8988T (cell line): ENCODE results near the gene PTGR1.
"Not testable (repeated sequence)": the region's sequence is repeated elsewhere in the genome, so short reads cannot be mapped to it uniquely, and the experiment has no call there.

Source experiments
- DNase-seq: peaks from one replicate; pipeline ENCODE4 v3.0.0; 2011

The PTGR1 gene

DNA sequence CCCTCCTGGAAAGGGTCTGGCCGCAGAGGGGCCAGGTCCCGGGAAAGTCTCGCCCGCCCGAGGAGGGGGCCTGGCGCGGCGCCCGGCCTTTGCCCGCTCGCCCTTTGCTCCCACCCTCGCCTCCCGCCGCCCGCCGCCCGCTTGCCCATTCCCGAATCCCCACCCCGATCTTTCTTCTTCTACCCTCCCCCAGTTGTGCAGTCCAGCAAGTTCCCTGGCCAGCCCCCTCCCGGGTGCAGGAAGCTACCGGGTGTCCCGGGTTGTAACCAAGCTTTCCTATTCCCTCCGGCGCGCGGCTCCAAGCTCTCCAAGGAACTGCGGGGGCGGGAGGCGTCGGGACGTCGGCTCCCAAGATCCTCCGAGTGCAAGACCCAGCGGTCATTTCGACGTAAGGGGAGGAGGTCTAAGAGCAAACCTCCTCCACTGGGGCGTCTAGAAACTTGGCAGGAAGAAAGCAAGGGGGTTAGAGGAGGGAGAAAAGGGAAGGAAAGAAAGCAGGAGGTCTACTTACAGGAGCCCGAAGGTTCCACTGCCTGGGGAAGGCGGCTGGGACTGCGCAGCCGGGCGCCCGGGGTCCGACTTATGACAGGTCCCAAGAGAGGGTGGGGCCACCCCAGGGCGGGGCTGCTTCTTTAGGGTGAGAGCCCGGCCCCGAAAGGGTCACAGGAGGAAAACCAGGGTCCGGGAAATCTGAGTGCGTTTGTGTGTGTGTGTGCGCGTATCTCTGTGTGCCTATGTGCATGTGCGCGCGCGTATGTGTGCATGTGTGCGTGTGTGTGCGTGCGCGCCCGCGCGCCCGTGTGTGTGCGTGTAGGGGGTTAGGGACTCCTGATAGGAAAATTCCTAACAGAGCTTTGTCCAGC is at the start of gene PTGR1:
Gene PTGR1 (minus strand): TSS at position 556 of the 863 bp plus-strand sequence. CDS start 2,225 bp downstream, outside the sequence.
- peak; percentile 64 for DNase-seq

DNA sequence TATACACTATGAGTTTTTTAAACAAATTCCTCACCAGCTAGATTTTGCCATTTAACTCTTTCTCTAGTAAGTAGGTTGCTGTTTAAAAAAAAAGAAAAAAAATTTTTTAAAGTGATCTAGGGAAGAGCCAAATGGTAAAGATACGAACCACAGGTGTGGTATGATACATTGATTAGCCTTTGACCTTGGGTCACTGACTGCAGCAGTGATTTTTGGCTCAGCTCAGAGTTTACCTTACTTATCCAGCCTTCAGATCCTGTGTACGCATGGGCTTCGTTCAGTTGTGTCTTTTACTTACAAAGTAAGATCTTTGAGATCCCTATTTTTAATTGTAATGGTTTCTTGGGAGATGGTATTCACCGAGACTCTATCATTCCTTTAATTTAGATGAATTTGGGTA is 49.6 kb upstream of the PTGR1 start:
- DNase-seq = no peak

DNA sequence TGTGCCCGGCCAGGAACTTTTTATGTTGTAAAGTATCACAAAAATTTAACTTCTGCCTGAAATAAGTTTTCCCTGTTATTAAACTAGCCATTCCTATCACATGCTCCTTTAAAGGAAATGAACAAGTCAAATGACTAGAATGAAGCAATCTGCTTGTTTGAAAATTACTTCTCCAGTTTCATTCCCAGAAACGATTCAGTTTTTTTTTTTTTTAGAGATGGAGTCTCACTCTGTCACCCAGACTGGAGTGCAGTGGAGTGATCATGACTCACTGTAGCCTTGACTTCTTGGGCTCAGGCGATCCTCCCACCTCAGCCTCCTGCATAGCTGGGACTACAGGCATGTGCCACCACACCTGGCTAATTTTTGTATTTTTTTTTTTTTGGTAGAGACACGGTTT is 48.6 kb upstream of the PTGR1 start:
- DNase-seq = no peak

DNA sequence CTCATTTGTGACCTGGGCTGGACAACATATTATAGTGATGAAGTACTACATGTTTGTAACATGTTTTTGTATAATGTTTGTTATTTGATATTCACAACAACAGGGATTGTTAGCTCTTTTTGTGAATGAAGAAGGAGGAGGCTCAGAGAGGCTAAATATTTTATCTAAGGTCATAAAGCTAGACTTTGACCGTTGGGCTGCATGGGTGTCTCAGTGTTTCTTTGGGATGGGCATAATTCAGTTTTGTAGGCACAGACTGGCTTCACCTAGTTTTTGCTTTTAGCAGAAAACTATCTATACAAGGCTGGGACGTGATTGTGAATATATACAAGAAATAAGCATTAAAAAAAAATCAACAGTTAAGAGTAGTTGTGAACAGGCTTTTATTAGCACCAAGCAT is 47.0 kb upstream of the PTGR1 start:
- no peak for DNase-seq

DNA sequence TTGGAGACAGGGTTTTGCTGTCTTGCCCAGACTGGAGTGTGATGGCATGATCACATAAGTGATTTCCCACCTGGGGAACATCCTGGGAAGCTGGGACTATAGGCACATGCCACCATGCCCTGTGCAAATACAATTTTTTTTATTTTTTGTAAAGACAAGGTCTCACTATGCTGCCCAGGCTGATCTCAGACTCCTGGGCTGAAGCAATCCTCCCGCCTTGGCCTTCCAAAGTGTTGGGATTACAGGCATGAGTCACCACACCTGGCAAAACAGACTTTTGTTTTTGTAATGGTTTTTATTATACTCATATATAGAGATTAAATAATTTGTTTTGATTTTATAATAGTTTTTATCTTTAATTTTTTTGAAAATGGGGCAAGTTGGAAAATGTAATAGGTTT is 46.4 kb upstream of the PTGR1 start:
- DNase-seq = no peak

DNA sequence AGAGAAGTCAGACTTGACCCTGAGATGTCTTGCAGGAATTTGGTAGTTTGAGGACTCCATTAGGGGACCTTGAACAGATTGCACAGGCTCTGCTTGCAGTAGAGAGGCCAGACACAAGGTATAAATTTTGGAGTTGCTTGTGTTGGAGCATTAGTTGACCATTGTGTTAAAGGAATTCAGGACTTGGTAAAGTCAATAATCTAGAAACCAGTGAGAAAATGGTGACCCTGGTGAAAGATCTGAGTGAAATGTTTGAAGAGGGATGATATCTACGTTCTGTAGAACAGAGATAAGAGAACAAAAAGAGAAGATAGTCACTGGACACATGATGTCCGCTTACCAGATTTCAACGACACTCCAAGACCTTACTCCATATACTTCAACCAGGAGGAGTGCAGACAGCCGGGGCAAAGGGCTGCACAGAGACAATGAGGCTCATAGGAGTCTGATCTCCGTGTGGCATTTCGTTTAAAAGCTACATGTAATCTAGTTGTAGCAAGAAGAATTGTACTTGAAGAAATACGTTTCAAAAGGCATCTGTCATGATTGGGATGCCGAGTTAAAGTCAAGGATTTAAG is 44.8 kb upstream of the PTGR1 start:
- DNase-seq = no peak

DNA sequence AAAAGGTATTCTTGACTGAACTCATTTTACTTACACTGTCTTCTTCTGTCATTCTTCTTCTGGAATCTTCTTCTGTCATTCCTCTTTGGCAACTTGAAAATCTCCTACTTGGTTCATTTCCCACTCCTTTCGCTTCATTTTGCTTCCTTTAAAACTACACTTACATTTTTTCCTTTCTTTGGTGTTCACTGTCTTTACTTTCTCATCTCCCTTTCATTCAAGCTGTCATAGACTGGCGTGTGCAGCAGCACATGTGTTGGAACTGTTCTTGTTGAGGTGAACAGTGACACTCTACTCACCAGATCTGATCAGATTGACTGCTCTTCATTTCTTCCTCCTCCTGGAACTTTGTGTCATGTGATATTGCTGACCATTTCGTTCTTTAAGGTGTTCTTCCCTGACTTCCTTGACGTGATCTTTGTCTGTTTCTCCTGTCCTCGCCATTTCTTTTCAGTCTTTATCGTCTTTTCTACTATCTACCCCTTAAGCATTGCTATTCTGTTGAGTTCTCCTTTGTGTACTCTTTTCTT is 38.0 kb upstream of the PTGR1 start:
- DNase-seq = no peak

DNA sequence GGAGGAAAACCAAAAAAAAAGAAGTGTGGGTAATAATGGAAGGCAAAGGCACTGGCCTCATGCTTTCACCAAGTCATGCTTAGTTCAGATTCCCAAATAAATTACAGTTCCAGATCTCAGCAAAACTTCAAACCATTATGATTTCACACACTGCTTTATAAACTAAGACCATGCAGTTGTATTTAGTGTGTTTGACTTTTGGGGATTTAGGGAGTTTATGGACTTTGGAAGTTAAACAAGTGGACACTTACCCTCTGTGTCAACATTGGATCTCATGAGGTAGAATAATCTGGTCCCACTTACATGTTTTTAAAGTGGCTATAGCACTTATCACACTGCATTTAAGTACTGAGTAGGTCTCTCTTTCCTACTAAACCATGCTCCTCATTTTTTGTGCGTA is 35.4 kb upstream of the PTGR1 start:
- DNase-seq = no peak

DNA sequence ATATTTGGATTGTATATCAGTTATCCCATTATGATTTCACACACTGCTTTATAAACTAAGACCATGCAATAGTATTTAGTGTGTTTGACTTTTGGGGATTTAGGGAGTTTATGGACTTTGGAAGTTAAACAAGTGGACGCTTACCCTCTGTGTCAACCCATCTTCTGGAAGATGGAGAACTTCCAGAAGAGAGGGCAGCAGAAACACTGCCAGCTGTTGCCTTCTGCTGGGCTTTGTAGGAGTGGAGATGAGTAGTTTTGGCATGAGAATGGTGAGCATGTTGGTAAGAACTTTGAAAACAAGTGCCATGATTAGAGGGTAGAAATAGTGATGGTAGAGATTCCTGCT is 33.9 kb upstream of the PTGR1 start:
- DNase-seq = no peak

DNA sequence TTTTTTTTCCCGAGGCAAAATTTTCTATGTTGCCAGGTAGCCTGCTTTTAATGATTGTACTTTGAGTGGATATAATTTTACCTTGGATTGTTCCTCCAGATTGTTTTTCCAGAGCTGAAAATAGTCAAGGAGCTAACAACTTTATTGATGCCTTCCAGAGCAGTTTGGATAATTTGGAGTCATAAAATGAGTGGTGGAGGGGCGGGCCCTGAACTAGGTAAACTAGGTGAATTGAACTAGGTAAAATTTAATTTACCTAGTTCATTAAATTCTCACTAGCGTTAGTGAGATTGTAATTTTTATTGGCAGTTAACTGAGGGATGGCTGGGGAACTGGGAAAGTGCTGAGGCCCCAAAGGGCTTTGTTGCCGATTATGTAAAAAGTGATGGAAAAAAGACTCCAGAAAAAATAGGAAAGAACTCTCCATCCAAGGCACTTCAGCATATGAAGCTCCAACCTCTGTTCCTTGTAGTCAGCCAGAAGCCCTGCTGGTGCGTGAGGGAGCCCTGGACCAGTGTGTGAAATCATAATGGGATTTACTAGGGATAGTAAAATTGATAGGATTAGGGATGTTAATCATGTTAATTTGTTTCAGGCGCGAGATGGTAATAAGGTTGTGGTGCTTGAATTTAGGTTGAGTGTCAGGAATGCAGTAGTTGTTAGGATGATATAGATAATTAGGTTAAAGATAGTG is 33.4 kb upstream of the PTGR1 start:
- no peak for DNase-seq

DNA sequence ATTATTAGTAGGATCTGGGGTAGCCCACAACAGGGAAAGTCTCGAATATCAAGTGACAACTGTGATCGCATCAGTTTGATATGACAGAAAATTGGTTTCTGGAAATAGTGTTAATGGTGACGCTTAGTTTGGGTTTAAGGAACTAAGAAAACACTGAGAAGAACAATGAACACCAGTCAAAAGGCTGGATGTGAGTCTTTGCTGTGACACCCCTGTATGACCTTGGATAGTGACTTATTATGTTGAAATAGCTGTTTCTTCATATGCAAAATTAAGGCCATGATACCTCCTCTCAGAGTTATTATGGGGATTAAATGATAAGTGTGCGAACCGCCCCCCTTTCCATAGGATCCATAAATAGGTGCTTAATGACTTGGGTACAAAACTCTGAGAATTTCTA is 32.6 kb upstream of the PTGR1 start:
- DNase-seq = no peak

DNA sequence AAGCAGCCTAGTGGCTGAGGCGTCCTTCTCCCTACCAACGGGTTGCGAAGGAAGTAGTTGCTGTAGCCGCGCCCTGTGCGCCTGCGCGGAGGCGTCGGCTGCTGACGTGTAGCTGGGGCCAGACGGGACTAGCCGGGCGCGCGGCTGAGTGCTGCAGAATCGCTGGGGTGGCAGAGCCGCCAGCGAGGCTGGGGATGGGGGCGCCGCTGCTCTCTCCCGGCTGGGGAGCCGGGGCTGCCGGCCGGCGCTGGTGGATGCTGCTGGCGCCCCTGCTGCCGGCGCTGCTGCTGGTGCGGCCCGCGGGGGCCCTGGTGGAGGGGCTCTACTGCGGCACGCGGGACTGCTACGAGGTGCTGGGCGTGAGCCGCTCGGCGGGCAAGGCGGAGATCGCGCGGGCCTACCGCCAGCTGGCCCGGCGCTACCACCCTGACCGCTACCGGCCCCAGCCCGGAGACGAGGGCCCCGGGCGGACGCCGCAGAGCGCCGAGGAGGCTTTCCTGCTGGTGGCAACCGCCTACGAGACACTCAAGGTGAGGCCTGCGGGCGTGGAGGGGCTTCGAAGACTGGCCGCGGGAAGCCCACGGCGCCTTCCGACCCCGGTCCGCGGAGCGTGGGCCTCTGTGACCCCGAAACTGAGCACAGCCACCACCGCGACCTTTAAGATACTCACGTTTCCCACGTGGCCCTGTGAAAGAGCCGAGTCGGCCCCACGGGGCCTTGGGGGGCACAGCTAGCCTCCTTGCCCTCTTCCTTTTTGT is 31.9 kb upstream of the PTGR1 start, which contains the start of gene DNAJC25:
Gene DNAJC25 (plus strand): TSS at position 121 of the 758 bp plus-strand sequence. CDS start 74 bp downstream, at position 195.
- peak; percentile 98 for DNase-seq

DNA sequence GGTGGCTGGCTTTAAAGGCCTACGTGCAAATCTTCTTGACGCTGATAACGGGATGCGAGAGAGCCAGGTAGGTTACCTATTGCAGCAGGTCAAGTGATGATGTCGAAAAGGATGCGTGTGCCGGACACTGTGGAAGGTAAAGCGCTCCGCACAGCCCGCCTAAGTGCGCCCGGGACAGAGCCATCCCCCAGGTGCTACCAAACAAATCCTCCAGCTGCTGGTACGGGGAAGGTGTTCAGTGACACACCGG is 31.4 kb upstream of the PTGR1 start:
- DNase-seq = no peak

DNA sequence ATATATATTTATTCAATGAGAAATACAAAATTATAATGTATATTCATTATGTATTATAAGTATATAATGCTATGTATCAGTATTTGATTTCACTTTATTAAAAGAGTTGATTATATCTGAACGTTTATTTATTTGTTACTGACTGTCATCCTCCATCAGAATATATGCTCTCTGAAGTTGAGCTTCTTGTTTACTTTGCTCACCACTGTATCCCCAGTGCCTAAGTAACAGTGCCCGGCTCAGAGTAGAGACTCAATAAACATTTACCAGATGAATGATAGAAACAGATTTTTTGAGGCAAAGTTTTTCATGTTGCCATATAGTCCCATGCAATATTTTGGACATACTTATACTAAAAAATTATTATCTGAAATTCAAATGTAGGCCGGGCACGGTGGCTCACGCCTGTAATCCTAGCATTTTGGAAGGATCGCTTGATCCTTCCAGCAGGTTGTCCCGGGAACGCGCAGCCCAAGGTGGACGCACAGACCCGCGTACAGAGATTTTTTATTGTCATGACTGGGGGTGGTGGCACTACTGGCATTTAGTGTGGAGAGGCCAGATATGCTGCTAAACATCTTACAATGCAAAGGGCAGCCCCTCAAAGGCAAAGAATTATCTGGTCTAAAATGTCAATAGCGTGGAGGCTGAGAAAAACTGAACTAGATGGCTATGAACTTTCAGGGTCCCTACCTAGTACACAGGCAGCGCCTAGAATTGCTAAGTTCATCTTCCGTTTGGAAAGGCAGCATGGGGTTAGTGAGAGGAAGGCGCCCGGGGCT is 30.9 kb upstream of the PTGR1 start:
- no peak for DNase-seq

DNA sequence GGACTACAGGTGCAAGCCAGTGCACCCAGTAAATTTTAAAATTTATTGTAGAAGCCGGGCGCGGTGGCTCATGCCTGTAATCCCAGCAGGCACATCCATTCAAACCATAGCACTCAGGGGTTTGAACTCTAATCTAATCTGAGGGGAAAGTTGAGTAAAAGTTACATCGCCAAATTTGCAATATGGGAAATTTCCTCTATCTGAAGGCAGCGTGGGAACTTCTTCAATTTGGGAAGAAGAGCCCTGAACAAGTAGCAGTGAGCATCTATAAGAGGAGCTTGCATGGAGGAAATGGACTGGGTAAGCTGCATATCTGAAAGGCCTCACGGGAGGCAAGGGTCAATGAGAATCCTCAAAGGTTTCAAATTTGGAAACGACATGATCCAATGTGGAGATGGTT is 29.0 kb upstream of the PTGR1 start:
- DNase-seq = no peak

DNA sequence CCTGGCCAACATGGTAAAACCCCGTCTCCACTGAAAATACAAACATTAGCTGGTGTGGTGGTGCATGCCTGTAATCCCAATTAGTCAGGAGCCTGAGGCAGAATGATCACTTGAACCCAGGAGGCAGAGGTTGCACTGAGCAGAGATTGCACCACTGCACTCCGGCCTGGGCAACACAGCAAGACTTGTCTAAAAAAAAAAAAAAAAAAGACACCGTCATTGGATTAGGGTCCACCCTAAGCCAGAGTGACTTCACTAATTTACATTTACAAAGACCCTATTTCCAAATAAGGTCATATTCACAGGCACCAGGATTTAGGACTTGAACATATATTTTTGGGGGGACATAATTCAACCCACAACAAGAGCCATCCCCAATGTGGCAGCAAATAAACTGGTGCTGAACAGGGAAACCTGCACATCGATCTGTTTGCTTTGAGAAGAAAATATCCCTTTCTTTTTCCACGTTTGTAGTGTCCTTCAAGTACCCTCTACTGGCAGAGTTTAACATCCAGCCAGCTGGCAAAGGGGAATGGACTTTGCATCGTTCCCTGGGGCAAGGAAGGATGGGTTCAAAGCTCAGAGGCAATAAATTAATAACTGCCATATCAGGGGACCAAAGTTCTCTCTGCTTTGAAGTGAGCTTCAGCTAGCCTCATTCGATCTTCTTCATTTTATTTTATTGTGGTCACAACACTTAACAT is 28.0 kb upstream of the PTGR1 start:
- DNase-seq = no peak

DNA sequence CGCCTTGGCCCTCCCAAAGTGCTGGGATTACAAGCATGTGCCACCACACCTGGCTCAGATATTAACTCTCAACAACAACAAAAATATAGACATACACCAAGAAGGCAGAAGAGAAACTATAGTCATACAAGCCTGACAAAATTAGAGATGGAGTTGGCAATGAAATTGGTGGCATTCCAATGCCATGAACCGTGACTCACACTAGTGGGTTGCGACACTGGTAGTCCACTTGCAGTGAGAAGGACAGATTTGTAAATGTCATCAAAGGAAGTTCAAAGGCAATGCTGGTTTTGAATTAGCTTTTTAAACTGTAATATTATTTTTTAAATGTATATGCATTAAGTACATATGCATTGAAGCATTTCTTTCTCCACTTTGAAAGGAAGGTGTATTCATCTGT is 23.2 kb upstream of the PTGR1 start:
- no peak for DNase-seq

DNA sequence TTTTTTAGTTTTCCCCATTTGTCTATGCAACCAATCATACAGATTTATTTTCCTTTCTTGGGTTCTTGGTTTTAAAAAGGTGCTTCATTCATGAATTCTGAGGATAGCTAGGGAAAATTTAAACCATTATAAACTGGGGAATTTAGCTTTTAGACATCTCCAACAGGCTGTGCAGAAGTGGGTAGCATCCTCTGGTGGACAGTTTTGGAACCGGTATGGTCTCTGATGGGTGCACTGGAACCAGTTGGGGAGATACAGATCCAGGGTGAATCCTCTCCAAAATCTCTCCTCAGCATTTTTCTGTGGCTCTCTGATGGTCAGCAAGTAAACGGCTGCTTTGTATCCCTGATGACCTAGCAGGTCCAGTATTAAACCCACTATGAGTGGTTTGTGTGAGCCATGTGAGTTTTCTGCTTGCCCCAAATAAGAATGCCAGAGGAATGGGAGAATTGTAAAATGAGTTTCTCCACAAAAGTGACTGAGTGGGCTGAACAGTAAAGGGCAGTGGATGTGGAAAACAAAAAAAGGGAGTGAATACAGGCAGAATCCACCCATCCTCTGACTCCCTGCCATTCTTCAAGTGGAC is 22.5 kb upstream of the PTGR1 start:
- peak; percentile 53 for DNase-seq

DNA sequence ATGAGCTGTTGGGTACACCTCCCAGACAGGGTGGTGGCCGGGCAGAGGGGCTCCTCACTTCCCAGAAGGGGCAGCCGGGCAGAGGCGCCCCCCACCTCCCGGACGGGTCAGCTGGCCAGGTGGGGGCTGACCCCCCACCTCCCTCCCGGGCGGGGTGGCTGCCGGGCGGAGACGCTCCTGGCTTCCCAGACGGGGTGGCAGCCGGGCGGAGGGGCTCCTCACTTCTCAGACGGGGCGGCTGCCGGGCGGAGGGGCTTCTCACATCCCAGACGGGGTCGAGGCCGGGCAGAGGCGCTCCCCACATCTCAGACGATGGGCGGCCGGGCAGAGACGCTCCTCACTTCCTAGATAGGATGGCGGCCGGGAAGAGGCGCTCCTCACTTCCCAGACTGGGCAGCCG is 17.9 kb upstream of the PTGR1 start:
- not testable (repeated sequence) for DNase-seq

DNA sequence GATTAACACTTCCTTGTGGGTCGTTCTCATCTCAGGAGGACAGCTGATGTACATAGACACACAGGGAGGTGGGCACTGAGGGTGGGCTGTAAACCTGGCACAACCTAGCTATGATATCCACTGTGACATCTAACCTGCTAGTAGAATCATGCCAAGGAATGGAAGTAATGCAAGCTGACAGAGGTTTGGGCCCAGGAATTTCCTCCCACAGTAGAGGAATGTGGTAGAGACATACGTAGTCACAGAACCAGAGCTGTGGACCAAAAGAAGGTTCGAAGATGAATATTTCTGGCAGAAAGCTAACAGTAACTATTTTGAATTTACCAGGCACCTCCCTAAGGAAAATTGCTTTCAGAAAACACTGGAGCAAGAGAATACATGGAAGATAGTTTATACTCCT is 16.5 kb upstream of the PTGR1 start:
- DNase-seq = no peak

DNA sequence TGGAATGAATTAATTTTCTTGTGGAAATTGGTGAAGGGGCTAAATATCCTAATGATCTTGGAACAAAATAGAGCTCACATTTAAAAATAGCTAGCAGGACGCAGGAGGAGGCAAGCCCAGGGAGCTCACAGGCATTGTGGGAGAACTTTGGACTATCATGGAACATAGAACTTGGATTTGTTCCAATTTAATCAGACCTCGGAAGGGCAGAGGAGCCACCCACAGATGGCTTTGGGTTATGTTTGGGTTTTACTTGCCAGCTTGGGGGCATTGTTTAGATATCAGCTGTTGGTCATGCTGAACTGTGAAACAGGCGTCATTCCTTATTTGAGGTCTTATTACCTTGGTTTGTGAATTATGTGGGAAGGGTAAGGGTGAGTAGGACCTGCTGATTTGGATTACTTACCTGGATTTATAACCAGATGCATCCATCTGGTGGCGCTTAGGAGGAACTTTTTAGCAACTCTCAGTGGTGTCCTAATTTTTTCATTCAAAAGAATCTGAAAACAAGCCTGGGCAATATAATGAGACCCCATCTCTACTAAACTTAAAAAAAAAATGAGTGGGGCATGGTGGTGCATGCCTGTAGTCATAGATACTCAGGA is 14.1 kb upstream of the PTGR1 start:
- no peak for DNase-seq
